GM19099 (cell line): ENCODE data around the gene OR52R1.

Source experiments
- POLR2A ChIP-seq: IDR thresholded peaks from 3 replicates; pipeline ENCODE4 v1.6.1; 2011; ENCODE audit warnings: low read depth; ENCODE audit not compliant: insufficient read length; ENCODE audit errors: extremely low read depth

The OR52R1 gene

DNA sequence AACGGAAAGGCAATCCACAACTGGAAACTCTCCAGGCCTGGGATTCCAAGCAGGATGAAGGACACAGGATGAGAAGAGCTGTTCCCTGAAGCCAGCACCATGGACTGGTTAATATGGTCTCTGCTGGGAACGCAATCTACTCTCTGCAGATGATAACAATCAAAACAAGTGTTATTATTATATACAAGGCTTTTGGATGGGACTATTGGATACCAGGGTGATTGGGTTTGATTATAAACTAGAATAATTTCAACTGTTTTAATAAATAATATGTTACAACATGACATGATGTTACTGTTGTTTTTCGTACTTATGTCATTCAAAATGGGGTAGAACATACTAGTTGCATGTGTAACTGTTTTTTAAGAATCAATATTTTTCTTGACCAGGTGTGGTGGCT, at the start of gene OR52R1:
Gene OR52R1, minus strand, starts transcription at position 101 of the 400 bp plus-strand sequence. Its CDS starts 0 bp downstream, at position 101.
- no peak for TF ChIP-seq POLR2A

DNA sequence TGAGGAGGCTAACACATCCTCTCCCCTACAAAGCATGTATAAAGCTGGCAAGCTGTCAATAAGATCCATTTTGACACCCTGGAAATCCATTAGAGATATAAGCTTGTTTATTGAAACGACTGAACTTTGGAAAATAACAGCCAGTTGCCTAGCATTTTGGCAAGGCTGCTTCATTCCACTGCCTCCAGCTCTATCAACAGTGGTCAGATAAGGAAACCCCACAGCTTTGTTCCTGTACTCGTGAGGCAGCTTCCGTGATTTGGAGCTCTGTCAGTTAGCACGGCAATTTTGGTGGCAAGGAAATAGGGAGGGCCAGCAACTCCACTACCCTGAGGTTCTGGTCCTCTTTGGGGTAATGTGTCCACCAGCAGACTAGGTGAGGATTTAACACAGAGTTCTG, 46.9 kb upstream of the OR52R1 start:
- TF ChIP-seq POLR2A = no peak

- no peak for TF ChIP-seq POLR2A
Measured at GRCh38 chr11:4848908-4849532, 44.8 kb upstream of the OR52R1 start, which contains the start of gene OR51S1. Gene OR51S1, minus strand, starts transcription at chr11:4849208. Its CDS starts 0 bp downstream, at chr11:4849208.

DNA sequence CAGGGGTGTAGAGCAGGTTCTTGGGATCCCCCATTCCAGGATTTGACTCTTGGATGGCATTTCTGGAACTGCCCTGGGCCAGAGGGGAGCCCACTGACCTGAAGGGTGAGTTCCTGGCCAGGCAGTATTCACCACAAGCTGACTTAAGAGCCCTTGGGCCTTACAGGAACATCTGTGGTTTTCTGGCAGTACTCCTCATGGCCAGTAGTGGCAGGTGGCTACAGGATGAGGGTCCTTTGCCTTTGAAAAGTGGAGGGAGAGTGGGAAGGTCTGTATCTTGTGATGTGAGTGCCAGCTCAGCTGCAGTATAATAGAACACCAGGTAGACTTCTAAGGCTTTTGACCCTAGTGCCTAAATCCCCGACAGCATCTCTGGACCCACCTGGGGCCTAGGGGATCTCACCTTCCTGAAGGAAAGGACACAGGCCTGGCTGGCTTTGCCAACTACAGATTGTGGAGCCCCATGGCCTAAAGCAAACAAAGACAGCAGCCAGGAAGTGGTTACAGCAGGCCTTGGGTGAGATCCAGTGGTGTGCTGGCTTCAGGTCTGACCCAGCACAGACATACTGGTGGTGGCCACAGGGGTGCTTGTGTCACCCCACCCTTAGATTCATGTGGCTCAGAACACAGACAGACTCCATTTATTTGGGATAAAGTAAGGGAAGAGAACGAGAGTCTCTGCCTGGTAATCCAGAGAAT, 35.8 kb upstream of the OR52R1 start:
- TF ChIP-seq POLR2A = no peak

GRCh38 chr11:4830909-4831308, 26.7 kb upstream of the OR52R1 start:
- TF ChIP-seq POLR2A = no peak

GRCh38 chr11:4830346-4830745, 26.2 kb upstream of the OR52R1 start:
- TF ChIP-seq POLR2A = no peak

- no peak for TF ChIP-seq POLR2A
Measured at GRCh38 chr11:4826425-4826824, 22.2 kb upstream of the OR52R1 start.

DNA sequence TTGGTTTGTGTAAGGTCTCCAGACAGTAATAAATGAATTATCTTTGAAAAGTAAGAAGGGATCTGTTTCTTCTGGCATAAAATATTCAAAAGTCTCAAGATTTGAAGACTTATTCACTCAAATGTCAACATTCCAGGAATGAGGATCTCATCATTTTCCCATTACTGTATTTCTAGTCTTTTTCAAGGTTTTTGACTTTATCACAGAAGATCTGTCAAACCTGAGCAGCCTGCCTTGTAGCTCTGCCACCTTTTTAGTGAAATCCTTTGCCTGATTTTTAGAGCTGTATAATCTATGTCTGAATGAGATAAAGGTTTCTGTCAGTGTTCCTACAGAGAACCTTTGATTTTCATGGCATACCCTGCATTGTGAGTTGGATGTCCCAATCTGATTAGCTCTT, 21.0 kb upstream of the OR52R1 start:
- TF ChIP-seq POLR2A = no peak

DNA sequence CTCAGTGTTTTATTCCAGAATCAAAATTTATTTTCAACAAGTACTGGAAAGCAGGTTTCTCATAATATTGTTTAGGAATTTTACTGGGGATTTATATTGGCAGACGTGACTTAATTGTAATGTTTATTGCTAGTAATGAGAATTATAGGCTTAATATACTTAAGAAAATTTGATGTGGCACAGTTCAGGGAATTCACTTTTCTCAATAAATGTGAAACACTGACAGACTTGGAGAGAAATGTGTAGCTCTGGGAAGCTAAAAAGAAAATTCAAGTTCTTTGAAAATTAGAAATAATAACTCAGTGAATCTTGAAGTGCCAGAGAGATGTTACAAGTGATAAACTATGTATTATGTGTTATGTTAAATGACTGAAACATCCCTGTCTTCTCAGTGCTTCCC, 16.8 kb upstream of the OR52R1 start, which contains the start of gene OR51F2:
Gene OR51F2, plus strand, starts transcription at position 301 of the 400 bp plus-strand sequence. CDS start 101 bp downstream, outside the sequence.
- TF ChIP-seq POLR2A = no peak

DNA sequence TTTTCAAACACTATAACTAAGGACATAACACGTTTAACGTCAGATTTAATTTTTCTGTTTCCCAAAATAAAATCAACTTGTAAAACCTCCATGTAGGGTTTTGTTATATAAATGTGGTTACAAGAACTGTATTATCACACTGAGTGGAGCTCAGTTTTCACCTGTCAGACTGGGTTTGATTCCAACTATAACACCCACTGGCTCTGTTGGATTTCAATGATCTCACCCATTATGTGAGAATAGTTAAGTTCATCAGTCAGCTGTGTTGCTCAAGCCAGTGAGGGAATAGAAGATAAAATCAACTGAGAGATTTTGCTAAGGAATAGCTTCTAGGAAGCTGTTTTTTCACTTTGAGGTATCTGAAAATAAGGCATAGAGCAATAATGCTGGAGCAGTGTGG, 5.1 kb upstream of the OR52R1 start:
- TF ChIP-seq POLR2A = no peak

DNA sequence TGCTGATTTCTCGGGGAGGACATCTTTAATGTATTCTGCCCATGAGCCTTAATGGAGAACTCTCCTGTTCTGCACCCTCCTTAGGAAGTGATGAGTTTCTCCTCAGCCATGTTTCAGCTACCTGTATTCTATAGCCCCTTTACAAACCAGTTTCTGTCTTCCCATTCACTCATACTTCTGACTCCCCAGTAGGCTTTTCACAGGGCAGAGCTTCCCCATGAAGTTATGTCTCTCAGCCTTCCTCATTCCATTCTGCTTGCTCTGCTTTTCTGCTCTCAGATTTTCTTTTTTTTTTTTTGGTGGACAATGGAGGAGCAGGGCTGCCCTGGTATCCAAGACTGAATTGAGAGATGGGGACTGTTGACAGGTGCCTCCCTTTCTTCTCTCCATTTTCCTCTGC, 4.3 kb upstream of the OR52R1 start:
- TF ChIP-seq POLR2A = no peak

GRCh38 chr11:4798427-4799183, 5.6 kb downstream of the OR52R1 start:
- TF ChIP-seq POLR2A = no peak

- TF ChIP-seq POLR2A = no peak
Measured at GRCh38 chr11:4797206-4797605, 7.0 kb downstream of the OR52R1 start.

DNA sequence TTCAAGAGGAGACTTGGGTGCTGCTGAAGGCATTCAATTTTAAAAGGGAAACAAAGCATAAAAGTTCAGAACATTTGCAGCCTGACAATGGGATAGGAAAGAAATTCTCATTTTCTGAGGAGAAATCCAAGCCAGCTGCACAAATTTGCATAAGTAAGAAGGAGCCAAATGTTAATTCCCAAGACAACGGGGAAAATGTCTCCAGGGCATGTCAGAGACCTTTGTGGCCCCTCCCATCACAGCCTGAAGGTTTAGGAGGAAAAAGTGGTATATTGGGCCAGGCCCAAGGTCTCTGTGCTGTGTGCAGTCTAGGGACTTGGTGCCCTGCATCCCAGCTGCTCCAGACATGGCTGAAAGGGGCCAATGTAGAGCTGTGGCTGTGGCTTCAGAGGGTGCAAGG, 21.7 kb downstream of the OR52R1 start:
- TF ChIP-seq POLR2A = no peak

- no peak for TF ChIP-seq POLR2A
Measured at GRCh38 chr11:4769838-4770237, 34.3 kb downstream of the OR52R1 start, which contains the start of gene OR51F1. Gene OR51F1, minus strand, starts transcription at chr11:4769938. Its CDS starts 0 bp downstream, at chr11:4769938.
